DMS 273 (cell line): ENCODE measurements around the gene ZNF280D.

Source experiments
- DNase-seq: peaks from one replicate; lab custom pipeline; 2025; ENCODE audit not compliant: unreplicated experiment; lab: John Stamatoyannopoulos, UW

Gene ZNF280D

GRCh38 chr15:56640549-56640948, 92.8 kb downstream of the ZNF280D start:
- DNase-seq, result no peak

- no peak for DNase-seq
These were observed 93.2 kb downstream of the ZNF280D start for GRCh38 chr15:56640127-56640526.

GRCh38 chr15:56639631-56640030, 93.7 kb downstream of the ZNF280D start:
- no peak for DNase-seq

GRCh38 chr15:56631765-56632164, 101.5 kb downstream of the ZNF280D start:
- DNase-seq, result no peak

DNA sequence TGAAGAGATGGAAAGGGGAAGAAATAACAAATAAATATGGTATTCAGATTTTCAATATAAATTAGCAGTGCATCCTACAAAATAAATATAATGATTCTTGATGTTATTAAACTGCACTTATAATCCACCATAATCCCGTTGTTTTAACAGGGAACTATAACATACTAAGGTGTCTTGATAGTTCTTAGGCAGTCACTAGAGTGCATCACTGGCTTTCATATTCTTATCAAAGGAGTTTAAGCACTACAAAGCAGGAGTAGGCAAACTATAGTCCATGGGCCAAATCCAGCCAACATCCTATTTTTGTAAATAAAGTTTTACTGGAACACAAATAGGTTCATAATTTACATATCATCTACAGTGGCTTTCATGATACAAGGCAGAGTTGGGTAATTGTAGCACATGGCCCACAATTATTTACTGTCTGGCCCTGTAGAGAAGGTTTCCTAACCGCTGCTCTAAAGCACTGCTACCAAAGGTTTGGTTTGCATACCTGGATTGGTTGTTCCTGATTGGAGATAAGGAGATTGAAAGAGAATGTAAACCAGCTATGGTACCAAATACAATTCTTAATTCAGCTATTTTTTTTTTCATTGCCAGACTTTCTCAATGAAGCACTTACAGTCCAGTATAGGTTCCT, 104.3 kb downstream of the ZNF280D start:
- DNase-seq, result no peak

GRCh38 chr15:56619887-56620286, 113.4 kb downstream of the ZNF280D start:
- no peak for DNase-seq

GRCh38 chr15:56617628-56618027, 115.7 kb downstream of the ZNF280D start:
- DNase-seq, result no peak

- DNase-seq, result no peak
These were observed 116.8 kb downstream of the ZNF280D start for GRCh38 chr15:56616551-56616950.

DNA sequence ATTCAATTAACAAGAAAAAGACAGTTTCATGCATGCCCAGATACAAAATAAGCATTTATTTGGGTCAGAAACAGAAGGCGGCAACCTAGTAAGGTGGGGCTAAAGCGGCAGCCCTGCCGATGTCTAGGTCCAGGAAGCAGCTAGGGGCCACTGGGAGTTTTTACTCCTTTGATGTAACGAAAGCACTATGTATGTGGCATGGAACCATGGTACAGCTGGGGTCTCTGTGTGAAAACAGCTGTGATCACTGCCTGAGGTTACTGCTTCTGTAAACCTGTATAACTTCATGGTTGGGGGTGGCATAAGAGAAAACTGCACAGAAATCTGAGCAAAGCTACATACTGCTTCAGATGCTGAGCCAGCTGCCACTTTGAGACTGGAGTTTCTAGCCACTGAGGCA, 119.5 kb downstream of the ZNF280D start:
- no peak for DNase-seq

DNA sequence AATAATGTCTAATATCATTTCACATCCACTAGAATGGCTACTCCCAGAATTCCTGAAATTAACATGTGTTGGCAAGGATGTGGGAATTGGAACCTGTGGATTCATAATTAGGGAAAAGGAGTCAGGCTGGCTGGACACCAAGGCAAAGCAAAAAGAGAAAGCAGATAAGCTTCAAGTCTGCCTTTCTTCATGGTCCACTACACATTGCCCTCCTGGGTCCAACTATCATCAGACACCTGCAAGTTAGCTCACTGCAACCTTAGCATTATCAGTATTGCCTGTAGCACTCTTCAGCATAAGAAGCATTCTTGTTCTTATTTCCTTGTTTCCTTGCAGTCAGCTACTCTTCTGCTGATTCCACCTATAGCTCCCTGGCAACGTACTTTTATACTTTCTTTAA, 124.3 kb downstream of the ZNF280D start:
- DNase-seq, result no peak

DNA sequence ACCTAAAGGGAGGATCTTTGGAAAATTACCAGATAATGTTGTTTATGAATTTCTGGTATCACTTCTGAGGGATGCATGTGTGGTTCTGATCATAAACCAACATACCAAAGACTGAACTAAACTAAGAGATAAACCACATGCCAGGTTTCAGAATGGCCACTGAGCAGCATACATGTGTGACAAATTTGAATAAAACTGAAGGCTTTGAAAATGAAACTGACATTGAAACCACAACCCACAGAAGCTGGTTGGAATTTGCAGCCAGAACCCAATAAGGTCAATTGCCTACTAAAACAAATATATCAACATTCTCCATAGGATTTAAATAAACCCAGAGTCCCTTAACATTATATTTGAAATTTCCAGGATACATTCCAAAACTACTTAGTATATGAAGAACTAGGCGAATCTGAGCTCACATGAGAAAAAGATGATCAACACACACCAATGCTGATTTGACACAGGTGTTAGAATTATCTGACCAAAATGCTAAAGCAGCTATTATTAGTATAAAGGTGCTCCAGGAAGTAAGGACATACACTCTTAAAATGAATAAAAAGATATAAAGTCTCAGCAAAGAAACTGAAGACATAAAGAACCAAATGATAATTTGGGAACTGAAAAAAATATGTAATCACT, 125.0 kb downstream of the ZNF280D start:
- DNase-seq, result no peak

DNA sequence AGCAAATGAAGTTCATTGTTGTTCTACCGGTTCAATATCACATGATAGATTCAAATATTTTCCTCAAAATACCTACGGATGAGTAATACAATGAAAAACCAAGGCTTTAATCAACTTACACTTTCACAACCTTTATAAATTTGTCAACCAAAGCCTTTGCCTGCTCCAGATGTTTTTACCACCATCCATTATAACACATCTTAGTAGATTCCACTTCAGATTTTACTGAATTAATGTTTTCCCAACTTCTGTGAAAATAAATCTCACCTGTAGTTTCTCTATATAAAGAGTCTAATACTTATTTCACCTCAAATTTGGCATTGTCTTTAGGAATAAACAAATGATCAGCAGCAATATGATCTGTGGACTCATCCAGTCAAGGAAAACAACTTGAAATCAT, 131.1 kb downstream of the ZNF280D start:
- peak; percentile 0 for DNase-seq

GRCh38 chr15:56600380-56600779, 132.9 kb downstream of the ZNF280D start:
- DNase-seq, result no peak

- DNase-seq, result no peak
These were observed 134.3 kb downstream of the ZNF280D start for GRCh38 chr15:56598991-56599390.

DNA sequence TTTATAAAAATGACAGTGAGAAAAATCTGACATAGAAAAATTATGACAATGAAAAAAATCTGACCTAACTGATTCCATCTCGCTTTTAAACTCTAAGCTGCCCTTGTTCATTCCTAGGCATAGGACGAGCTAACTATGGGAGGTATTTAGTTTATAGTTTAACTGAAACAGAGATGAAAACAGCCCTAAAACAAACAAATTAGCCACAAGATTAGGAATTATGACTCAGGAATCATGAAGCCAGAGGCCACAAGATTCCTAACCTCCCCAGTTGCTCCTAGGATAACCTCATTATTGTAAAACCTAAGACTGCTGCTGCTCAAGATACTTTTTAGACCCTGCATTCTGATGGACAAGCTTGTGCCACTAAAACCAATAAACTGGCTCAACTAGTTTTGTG, 145.6 kb downstream of the ZNF280D start:
- DNase-seq, result no peak

GRCh38 chr15:56586206-56586605, 147.1 kb downstream of the ZNF280D start:
- DNase-seq, result no peak

DNA sequence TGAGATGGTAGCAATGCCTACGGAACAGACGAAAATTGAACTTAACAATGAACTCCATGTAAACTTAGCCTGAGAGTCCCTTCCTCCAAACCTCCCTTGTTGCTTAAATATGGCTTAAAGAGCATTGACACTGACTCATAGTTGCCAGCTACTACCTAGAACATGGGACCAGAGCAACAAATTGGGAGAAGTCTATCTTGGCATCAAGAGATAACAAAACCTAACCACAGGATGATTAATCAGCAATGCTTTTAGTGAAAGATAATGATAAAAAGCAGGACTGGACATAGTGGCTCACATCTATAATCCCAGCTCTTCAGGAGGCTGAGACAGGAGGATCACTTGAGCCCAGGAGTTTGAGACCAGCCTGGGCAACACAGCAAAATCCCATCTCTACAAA, 150.5 kb downstream of the ZNF280D start:
- no peak for DNase-seq
